HCT116 (cell line): ENCODE data around the gene SYNPO2L.
"Not testable (repeated sequence)": the region's sequence is repeated elsewhere in the genome, so short reads cannot be mapped to it uniquely, and the experiment has no call there.

ENCODE experiments used
- MAX ChIP-seq: IDR thresholded peaks from 2 replicates; pipeline ENCODE4 v1.6.1; 2012
- POLR2A ChIP-seq: IDR thresholded peaks from 2 replicates; pipeline ENCODE4 v1.7.0; 2011; ENCODE audit warnings: borderline replicate concordance; ENCODE audit not compliant: insufficient read depth, insufficient read length; ENCODE audit errors: extremely low read depth
- POLR2AphosphoS5 ChIP-seq: IDR thresholded peaks from 2 replicates; pipeline ENCODE4 v1.6.1; 2011; ENCODE audit warnings: mild to moderate bottlenecking, low read depth, low read length, moderate library complexity
- RAD21 ChIP-seq: IDR thresholded peaks from 2 replicates; pipeline ENCODE4 v1.6.1; 2012; ENCODE audit warnings: low read depth, mild to moderate bottlenecking

- TF ChIP-seq MAX, RAD21, POLR2A, POLR2AphosphoS5: not testable (repeated sequence)
Measured at GRCh38 chr10:73620974-73621373, 34.9 kb downstream of the SYNPO2L start.
